AG04450 (cell line): ENCODE data around the gene RPP30. TPM values are rescaled to one million over a fixed set of nuclear protein-coding genes. Genes with fewer than 3 reads are reported as not detected.
A peak's percentile ranks its signal among the peaks of the same experiment; 100 is the strongest.

Source experiments
- CTCF ChIA-PET: fragments of 300-600, 350-600 bp; formaldehyde crosslinking; extraction: SDS; loops from one replicate; lab custom pipeline; 2022; ENCODE audit warnings: antibody characterized with exemption, inconsistent platforms; lab: Charles Lee
- POLR2A ChIA-PET: fragments of 350-600 bp; formaldehyde crosslinking; extraction: SDS; loops from one replicate; lab custom pipeline; 2021; ENCODE audit warnings: antibody characterized with exemption, inconsistent platforms; lab: Yijun Ruan, JAX
- DNase-seq: peaks from one replicate; pipeline ENCODE4 v3.0.0-alpha.2; 2011; ENCODE audit warnings: low read depth, low spot score
- H3K27ac ChIP-seq: one replicate; pipeline ENCODE4 v1.5.1; 2012; ENCODE audit warnings: low read depth, low read length, control low read depth
- H3K27me3 ChIP-seq: one replicate; pipeline ENCODE4 v1.6.0; 2012; ENCODE audit warnings: low read length; ENCODE audit not compliant: control insufficient read depth, insufficient read depth
- H3K4me3 ChIP-seq: 2 replicates; pipeline ENCODE4 v1.5.1; 2011; ENCODE audit warnings: mild to moderate bottlenecking, low read depth, low read length, control low read depth
- H3K9me3 ChIP-seq: 2 replicates; pipeline ENCODE4 v1.5.1; 2012; ENCODE audit warnings: low read length; ENCODE audit not compliant: control insufficient read depth, insufficient read depth
- CTCF ChIP-seq: IDR thresholded peaks from 2 replicates; pipeline ENCODE4 v1.5.1; 2011; ENCODE audit warnings: low read depth, low read length, control low read depth, inconsistent platforms
- polyA plus RNA-seq: library from polyadenylated mRNA; depleted of rRNA; stranded (reverse); fragments of >200 nt; gene quantifications from 2 replicates; pipeline ENCODE4 v1.2.3, GENCODE V29; 2011

Gene RPP30
- polyA plus RNA-seq, 1 experiment: 43.7 TPM

- no peak for TF ChIP-seq CTCF
- peak overlapping the region; percentile 63 for H3K4me3 ChIP-seq
- no peak for DNase-seq
- H3K27ac ChIP-seq: peak overlapping the region; percentile 65
- H3K27me3 ChIP-seq: peaks cover 5% of the 10 kb centered on the region
- POLR2A ChIA-PET: no interaction called here
- H3K9me3 ChIP-seq: no peaks in the 10 kb centered on the region; the same call in 1 of the 2 replicates
- CTCF ChIA-PET: interaction anchor here (0.6 to 10.9 kb wide), 7 partner anchors 9 to 803 kb away, joined by 3 to 249 read pairs (median 3); partner anchors contain the start of gene RPP30
These were observed 13.3 kb upstream of the RPP30 start for GRCh38 chr10:90858461-90858968.

- POLR2A ChIA-PET: no interaction called here
- no peak overlapping the region; the same call in 1 of the 2 replicates for H3K4me3 ChIP-seq
- no peak overlapping the region for H3K27ac ChIP-seq
- H3K27me3 ChIP-seq: peaks cover 7% of the 10 kb centered on the region
- no peak for TF ChIP-seq CTCF
- no peaks in the 10 kb centered on the region; the same call in 1 of the 2 replicates for H3K9me3 ChIP-seq
- DNase-seq: no peak
- CTCF ChIA-PET: interaction anchor here (4.9 to 10.9 kb wide), 2 partner anchors 12 to 108 kb away, joined by 32 to 249 read pairs; partner anchors contain the start of gene RPP30
These were observed 12.4 kb upstream of the RPP30 start for GRCh38 chr10:90859321-90859751.

- H3K27me3 ChIP-seq: peaks cover 9% of the 10 kb centered on the region
- no peak for TF ChIP-seq CTCF
- no peak overlapping the region for H3K27ac ChIP-seq
- H3K4me3 ChIP-seq: no peak overlapping the region
- CTCF ChIA-PET: interaction anchor here (0.9 to 10.9 kb wide), 4 partner anchors 9 to 109 kb away, joined by 3 to 249 read pairs (median 21); partner anchors contain the start of gene RPP30
- DNase-seq: no peak
- H3K9me3 ChIP-seq: no peaks in the 10 kb centered on the region; the same call in 1 of the 2 replicates
- POLR2A ChIA-PET: no interaction called here
These were observed 11.0 kb upstream of the RPP30 start for GRCh38 chr10:90860790-90861189.

GRCh38 chr10:90862908-90863514, 8.8 kb upstream of the RPP30 start:
- Histone ChIP-seq H3K27me3 (peaks cover 17% of the 10 kb centered on the region), H3K9me3 (no peaks in the 10 kb centered on the region), H3K4me3 (no peak overlapping the region), H3K27ac (no peak overlapping the region)
- ChIA-PET POLR2A (no interaction called here), CTCF (interaction anchor here (0.6 to 10.9 kb wide), 21 partner anchors 9 to 1070 kb away, joined by 3 to 249 read pairs (median 4); partner anchors contain the start of gene RPP30)
- peak; percentile 85 for TF ChIP-seq CTCF
- no peak for DNase-seq

GRCh38 chr10:90865401-90865800, 6.4 kb upstream of the RPP30 start:
- no peak overlapping the region for H3K27ac ChIP-seq
- no peak overlapping the region for H3K4me3 ChIP-seq
- H3K9me3 ChIP-seq: peaks cover 3% of the 10 kb centered on the region; the same call in 1 of the 2 replicates
- CTCF ChIA-PET: interaction anchor here (0.6 to 10.9 kb wide), 31 partner anchors 9 to 1459 kb away, joined by 3 to 249 read pairs (median 3); partner anchors contain the start of gene HTR7
- POLR2A ChIA-PET: interaction anchor here (0.6 kb wide), 1 partner anchor 916 kb away, joined by 3 read pairs; no protein-coding TSS in a partner anchor
- TF ChIP-seq CTCF: peak; percentile 57
- H3K27me3 ChIP-seq: peaks cover 17% of the 10 kb centered on the region
- DNase-seq: no peak
